HL-60 (cell line): ENCODE measurements around the gene PDCL3.

Source experiments
- DNase-seq, 2 experiments: peaks; one replicate each; pipeline ENCODE4 v3.0.0-alpha.2; 2010 to 2020; ENCODE audit warnings: low read depth in 1 of 2, low spot score in 1 of 2
- H3K27ac ChIP-seq: fragments of 250-450 bp; sonication (Bioruptor Pico); replicated peaks from 2 replicates; pipeline ENCODE4 v1.5.1; 2020; ENCODE audit warnings: mild to moderate bottlenecking, moderate library complexity
- H3K27me3 ChIP-seq: fragments of 250-450 bp; sonication (Bioruptor Pico); 2 replicates; pipeline ENCODE4 v1.5.1; 2021; ENCODE audit warnings: mild to moderate bottlenecking, moderate library complexity; ENCODE audit not compliant: insufficient read depth, poor library complexity, severe bottlenecking
- H3K4me3 ChIP-seq: replicated peaks from 2 replicates; pipeline ENCODE4 v1.5.1; 2011; ENCODE audit warnings: mild to moderate bottlenecking, control low read depth, low read length; ENCODE audit not compliant: insufficient read depth
- CTCF ChIP-seq: IDR thresholded peaks from one replicate; pipeline ENCODE4 v1.5.1; 2011; ENCODE audit warnings: low read length, control low read depth, inconsistent platforms; ENCODE audit not compliant: insufficient read depth
- GABPA ChIP-seq: IDR thresholded peaks from 2 replicates; pipeline ENCODE4 v1.6.1; 2012; ENCODE audit warnings: low read depth
- POLR2AphosphoS5 ChIP-seq: IDR thresholded peaks from 2 replicates; pipeline ENCODE4 v1.6.1; 2012; ENCODE audit warnings: low read depth
- REST ChIP-seq: IDR thresholded peaks from 2 replicates; pipeline ENCODE4 v1.6.1; 2012; ENCODE audit warnings: low read depth; ENCODE audit not compliant: insufficient replicate concordance
- SPI1 ChIP-seq: IDR thresholded peaks from 2 replicates; pipeline ENCODE4 v1.6.1; 2012; ENCODE audit warnings: low read depth, mild to moderate bottlenecking, borderline replicate concordance

PDCL3 gene

GRCh38 chr2:100524331-100524730, 38.5 kb upstream of the PDCL3 start:
- no peak overlapping the region for H3K4me3 ChIP-seq
- no peaks in the 10 kb centered on the region for H3K27me3 ChIP-seq
- no peak for DNase-seq
- no peak overlapping the region for H3K27ac ChIP-seq
- TF ChIP-seq POLR2AphosphoS5 (no peak), SPI1 (no peak), CTCF (no peak), GABPA (no peak), REST (no peak)

GRCh38 chr2:100526868-100527267, 35.9 kb upstream of the PDCL3 start:
- Histone ChIP-seq H3K4me3 (no peak overlapping the region), H3K27ac (no peak overlapping the region), H3K27me3 (no peaks in the 10 kb centered on the region)
- TF ChIP-seq REST (no peak), POLR2AphosphoS5 (no peak), GABPA (no peak), CTCF (no peak), SPI1 (no peak)
- no peak for DNase-seq

GRCh38 chr2:100527440-100528015, 35.3 kb upstream of the PDCL3 start:
- DNase-seq, result no peak
- Histone ChIP-seq H3K4me3 (no peak overlapping the region), H3K27me3 (no peaks in the 10 kb centered on the region), H3K27ac (no peak overlapping the region)
- TF ChIP-seq REST (peak; percentile 78), GABPA (no peak), POLR2AphosphoS5 (no peak), SPI1 (no peak)

- no peak for TF ChIP-seq POLR2AphosphoS5
- no peak for TF ChIP-seq CTCF
- TF ChIP-seq SPI1, result no peak
- no peak for TF ChIP-seq REST
- TF ChIP-seq GABPA, result no peak
- no peak for DNase-seq
Measured at GRCh38 chr2:100529176-100529575, 33.6 kb upstream of the PDCL3 start.

More at GRCh38 chr2:100529176-100529575, 33.6 kb upstream of the PDCL3 start:
- Histone ChIP-seq H3K27me3 (no peaks in the 10 kb centered on the region), H3K27ac (no peak overlapping the region), H3K4me3 (no peak overlapping the region)
